Type B pancreatic cell (in vitro differentiated cells): ENCODE results near the gene AP3B1. TPM values are rescaled to one million over a fixed set of nuclear protein-coding genes. Genes with fewer than 3 reads are reported as not detected.

Experiments
- DNase-seq: peaks from one replicate; pipeline ENCODE4 v3.0.0; 2021; ENCODE audit warnings: mixed read lengths; ENCODE audit not compliant: unreplicated experiment; ENCODE audit errors: extremely low spot score
- H3K27ac Mint-ChIP-seq: 2 replicates; pipeline ENCODE4 v1.8.0; 2021; ENCODE audit warnings: mild to moderate bottlenecking, mixed read lengths
- H3K27me3 Mint-ChIP-seq: 2 replicates; pipeline ENCODE4 v1.8.0; 2021; ENCODE audit warnings: mixed read lengths
- H3K36me3 Mint-ChIP-seq: 2 replicates; pipeline ENCODE4 v1.8.0; 2021; ENCODE audit warnings: mixed read lengths
- H3K4me1 Mint-ChIP-seq: one replicate; pipeline ENCODE4 v1.8.0; 2021; ENCODE audit warnings: mixed read lengths; ENCODE audit not compliant: unreplicated experiment
- H3K4me3 Mint-ChIP-seq: 2 replicates; pipeline ENCODE4 v1.8.0; 2021; ENCODE audit warnings: mild to moderate bottlenecking, mixed read lengths
- H3K9me3 Mint-ChIP-seq: 2 replicates; pipeline ENCODE4 v1.8.0; 2021; ENCODE audit warnings: mixed read lengths
- CTCF ChIP-seq: fragments of 200-600 bp; sonication (generic); conservative IDR thresholded peaks from 2 replicates; pipeline ENCODE4 v1.5.0; 2021; ENCODE audit warnings: antibody characterized with exemption, mild to moderate bottlenecking
- total RNA-seq: library from RNA; stranded (reverse); gene quantifications from 2 replicates; pipeline ENCODE4 v1.2.1, GENCODE V29; 2021; ENCODE audit warnings: low replicate concordance

AP3B1 gene
- total RNA-seq, 1 donor from 2014 or later, result 48.4 TPM

GRCh38 chr5:78234804-78235203, 59.7 kb downstream of the AP3B1 start:
- Mint-ChIP-seq H3K9me3 (no peaks in the 10 kb centered on the region), H3K4me1 (peaks cover 5% of the 10 kb centered on the region), H3K36me3 (peaks cover 20% of the 10 kb centered on the region), H3K27me3 (no peaks in the 10 kb centered on the region), H3K27ac (no peak overlapping the region), H3K4me3 (no peak overlapping the region)
- no peak for TF ChIP-seq CTCF
- DNase-seq, result no peak

GRCh38 chr5:78232163-78232562, 62.3 kb downstream of the AP3B1 start:
- Mint-ChIP-seq H3K27me3 (no peaks in the 10 kb centered on the region), H3K4me1 (peaks cover 5% of the 10 kb centered on the region)
- TF ChIP-seq CTCF, result no peak

GRCh38 chr5:78224358-78224757, 70.1 kb downstream of the AP3B1 start:
- peaks cover 13% of the 10 kb centered on the region for H3K9me3 Mint-ChIP-seq
- peaks cover 33% of the 10 kb centered on the region for H3K36me3 Mint-ChIP-seq
- no peak overlapping the region for H3K27ac Mint-ChIP-seq
- no peak for DNase-seq
- no peaks in the 10 kb centered on the region for H3K4me1 Mint-ChIP-seq
- no peak overlapping the region for H3K4me3 Mint-ChIP-seq
- H3K27me3 Mint-ChIP-seq, result no peaks in the 10 kb centered on the region
- TF ChIP-seq CTCF, result no peak

More at GRCh38 chr5:78232163-78232562, 62.3 kb downstream of the AP3B1 start:
- Mint-ChIP-seq H3K36me3 (peaks cover 13% of the 10 kb centered on the region), H3K27ac (peak overlapping the region; percentile 54), H3K9me3 (no peaks in the 10 kb centered on the region), H3K4me3 (no peak overlapping the region)
- DNase-seq, result no peak

GRCh38 chr5:78221964-78222451, 72.5 kb downstream of the AP3B1 start:
- no peaks in the 10 kb centered on the region for H3K4me1 Mint-ChIP-seq
- no peak overlapping the region for H3K4me3 Mint-ChIP-seq
- no peaks in the 10 kb centered on the region for H3K27me3 Mint-ChIP-seq
- no peak for DNase-seq
- peaks cover 33% of the 10 kb centered on the region for H3K36me3 Mint-ChIP-seq
- H3K9me3 Mint-ChIP-seq, result peaks cover 13% of the 10 kb centered on the region
- TF ChIP-seq CTCF, result no peak
- no peak overlapping the region for H3K27ac Mint-ChIP-seq

GRCh38 chr5:78221467-78221866, 73.0 kb downstream of the AP3B1 start:
- no peak for DNase-seq
- peaks cover 33% of the 10 kb centered on the region for H3K36me3 Mint-ChIP-seq
- H3K27me3 Mint-ChIP-seq, result no peaks in the 10 kb centered on the region
- H3K4me1 Mint-ChIP-seq, result no peaks in the 10 kb centered on the region
- H3K27ac Mint-ChIP-seq, result no peak overlapping the region
- H3K4me3 Mint-ChIP-seq, result no peak overlapping the region
- no peak for TF ChIP-seq CTCF
- H3K9me3 Mint-ChIP-seq, result peaks cover 13% of the 10 kb centered on the region

- Mint-ChIP-seq H3K27me3 (no peaks in the 10 kb centered on the region), H3K4me1 (no peaks in the 10 kb centered on the region), H3K36me3 (peaks cover 17% of the 10 kb centered on the region), H3K9me3 (no peaks in the 10 kb centered on the region), H3K4me3 (no peak overlapping the region), H3K27ac (no peak overlapping the region)
- DNase-seq, result no peak
- TF ChIP-seq CTCF, result no peak
Observed at GRCh38 chr5:78215972-78216371, 78.5 kb downstream of the AP3B1 start.
